ENCODE measurements around the gene RABGGTA.
"Not testable (repeated sequence)": the region's sequence is repeated elsewhere in the genome, so short reads cannot be mapped to it uniquely, and the experiment has no call there.

The RABGGTA gene

GRCh38 chr14:24259282-24260025 is 11.9 kb downstream of the RABGGTA start:
- DNase-seq = no peak

GRCh38 chr14:24258548-24259265 is 12.7 kb downstream of the RABGGTA start:
- no peak for DNase-seq

DNA sequence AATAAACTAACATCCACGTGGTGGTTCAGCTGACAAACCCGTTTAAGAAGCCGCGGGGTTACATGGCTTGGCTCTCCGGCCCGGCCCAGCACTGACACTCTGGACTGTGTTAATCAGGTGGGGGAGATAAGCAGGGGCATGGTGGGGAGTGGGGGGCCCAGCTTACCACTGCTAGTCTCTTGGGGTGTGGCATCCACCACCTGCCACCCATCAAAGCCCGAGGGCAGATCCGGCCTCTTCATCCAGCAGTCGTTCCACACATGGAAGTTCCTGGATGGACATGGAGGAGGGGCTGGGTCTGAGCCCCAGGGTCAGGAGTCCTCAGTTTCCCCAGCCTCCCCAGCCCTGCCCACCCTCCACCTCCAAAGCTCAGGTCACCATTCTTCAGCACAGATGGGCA is 13.3 kb downstream of the RABGGTA start:
- no peak for DNase-seq

- no peak for DNase-seq
These were observed 14.4 kb downstream of the RABGGTA start for GRCh38 chr14:24256960-24257359.

GRCh38 chr14:24255931-24256711 is 15.3 kb downstream of the RABGGTA start:
- DNase-seq = no peak

GRCh38 chr14:24255438-24255837 is 16.0 kb downstream of the RABGGTA start:
- DNase-seq = no peak

GRCh38 chr14:24254630-24255392 is 16.6 kb downstream of the RABGGTA start:
- DNase-seq = no peak

GRCh38 chr14:24253936-24254335 is 17.5 kb downstream of the RABGGTA start:
- DNase-seq = no peak

DNA sequence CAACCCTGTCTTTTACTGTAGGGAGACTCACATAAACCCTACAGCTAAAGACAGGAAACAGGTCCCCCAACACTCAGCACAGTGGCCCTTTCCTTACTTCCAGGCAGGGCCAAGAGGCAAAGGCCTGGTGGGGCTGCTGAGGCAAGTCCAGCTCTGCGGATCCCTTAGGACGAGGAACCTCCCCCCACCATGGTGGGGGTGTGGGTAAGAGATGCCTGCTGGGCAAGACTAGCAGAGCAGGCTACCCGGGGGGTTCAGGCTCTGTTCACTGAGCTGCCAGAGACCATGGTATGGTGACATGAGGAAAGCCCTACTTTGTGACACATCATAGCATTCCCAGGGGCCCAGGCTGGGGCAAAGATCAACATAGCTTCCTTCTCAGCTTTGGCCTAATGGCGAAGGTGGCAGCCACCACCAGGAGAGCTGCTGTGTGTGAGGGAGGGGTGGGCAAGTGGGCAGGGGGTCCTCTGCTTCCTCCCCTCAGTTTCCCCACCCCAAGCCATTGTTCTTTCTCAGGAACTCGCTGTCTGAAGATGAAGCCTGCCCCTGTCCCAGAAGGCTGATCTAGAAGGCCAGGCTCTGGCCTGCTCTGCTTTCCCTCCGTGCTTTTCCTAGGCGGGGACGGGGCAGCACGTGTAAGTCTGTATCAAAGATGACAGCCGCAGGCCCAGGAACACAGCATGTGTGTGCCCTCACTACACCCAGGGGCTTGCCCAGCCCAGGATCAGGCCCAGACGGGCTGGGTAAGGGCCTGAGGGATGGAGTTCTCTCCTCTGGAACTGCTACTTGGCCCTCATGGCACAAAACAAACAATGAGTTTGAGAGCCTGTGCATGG is 18.9 kb downstream of the RABGGTA start:
- no peak for DNase-seq

GRCh38 chr14:24251880-24252288 is 19.5 kb downstream of the RABGGTA start:
- no peak for DNase-seq

DNA sequence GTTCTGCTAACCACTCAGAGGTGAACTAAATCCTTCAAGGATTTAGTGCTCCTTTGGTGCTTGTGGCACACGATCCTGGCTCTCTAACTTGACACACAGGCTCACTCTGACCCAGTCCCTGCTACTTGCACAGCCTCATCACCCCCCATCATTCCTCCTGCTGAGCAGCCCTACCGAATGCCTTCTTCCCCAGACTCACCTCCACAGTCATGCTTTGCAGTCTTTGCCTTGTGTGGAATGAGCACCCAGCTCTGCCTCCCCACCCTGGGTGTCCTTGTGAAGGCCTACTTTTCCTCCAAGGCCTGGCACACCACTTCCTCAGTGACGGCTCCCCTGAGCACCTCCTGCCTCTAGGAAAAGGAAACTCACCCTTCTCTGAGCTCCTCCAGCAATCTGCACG is 21.0 kb downstream of the RABGGTA start:
- no peak for DNase-seq

- no peak for DNase-seq
These were observed 22.0 kb downstream of the RABGGTA start for GRCh38 chr14:24249230-24250021.

- DNase-seq = no peak
These were observed 24.0 kb downstream of the RABGGTA start for GRCh38 chr14:24247422-24247821.

DNA sequence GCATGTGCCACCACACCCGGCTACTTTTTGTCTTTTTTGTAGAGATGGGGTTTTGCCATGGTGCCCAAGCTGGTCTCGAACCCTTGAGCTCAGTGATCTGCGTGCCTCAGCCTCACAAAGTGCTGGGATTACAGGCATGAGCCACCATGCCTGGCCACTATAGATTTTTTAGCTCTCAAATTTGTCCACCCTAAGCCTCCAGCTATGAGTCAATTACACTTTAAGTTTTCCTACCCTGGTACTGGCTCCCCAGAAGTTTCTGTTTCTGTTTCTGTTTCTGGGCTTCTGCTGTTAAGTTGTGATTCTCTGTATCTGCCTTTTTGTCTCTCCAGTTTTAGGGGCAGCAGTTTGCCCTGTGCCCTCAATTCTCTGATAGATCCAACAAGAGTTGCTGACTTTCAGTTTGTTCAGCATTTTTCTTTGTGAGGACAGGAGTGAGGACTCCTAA is 24.6 kb downstream of the RABGGTA start:
- peak; percentile 7 for DNase-seq

DNA sequence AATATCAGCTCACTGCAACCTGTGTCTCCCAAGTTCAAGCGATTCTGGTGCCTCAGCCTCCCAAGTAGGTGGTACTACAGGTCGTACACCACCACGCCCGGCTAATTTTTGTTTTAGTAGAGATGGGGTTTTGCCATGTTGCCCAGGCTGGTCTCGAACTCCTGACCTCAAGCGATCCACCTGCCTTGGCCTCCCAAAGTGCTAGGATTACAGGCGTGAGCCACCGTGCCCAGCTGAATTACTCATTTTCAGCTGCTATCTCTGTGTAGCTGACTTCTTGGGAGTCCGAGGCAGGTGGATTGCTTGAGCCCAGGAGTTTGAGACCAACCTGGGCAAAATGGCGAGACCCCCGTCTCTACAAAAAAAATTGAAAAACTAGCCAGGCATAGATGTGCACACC is 26.0 kb downstream of the RABGGTA start:
- DNase-seq = not testable (repeated sequence)

GRCh38 chr14:24243336-24243836 is 28.0 kb downstream of the RABGGTA start:
- DNase-seq = no peak

- peak; percentile 97 for DNase-seq
These were observed 29.5 kb downstream of the RABGGTA start for GRCh38 chr14:24241829-24242443.

GRCh38 chr14:24240110-24240918 is 31.1 kb downstream of the RABGGTA start:
- DNase-seq = no peak

DNA sequence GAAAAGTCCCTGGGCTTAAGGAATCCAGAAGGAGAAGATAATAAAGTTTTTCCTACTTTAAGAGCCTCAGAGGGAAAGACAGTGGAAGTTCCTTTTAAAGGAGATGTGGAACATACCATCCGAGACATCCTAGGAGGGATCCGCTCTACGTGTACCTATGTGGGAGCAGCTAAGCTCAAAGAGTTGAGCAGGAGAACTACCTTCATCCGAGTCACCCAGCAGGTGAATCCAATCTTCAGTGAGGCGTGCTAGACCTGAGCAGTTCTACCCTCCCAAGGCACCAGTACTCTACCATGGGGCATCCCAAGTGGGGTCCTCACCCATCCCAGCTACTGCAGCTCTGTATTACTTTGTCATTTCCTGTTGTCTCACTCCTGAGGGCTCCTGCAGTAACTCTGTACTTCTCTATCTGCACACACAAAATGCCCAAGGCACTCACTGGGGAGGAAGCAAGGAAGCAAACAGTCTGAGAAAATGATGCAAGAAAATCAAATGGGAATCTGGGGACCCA is 32.8 kb downstream of the RABGGTA start:
- DNase-seq = no peak

All from CD4-positive, alpha-beta T cell treated with Interleukin-17A for 4 hours (primary cell).